OCI-LY3 (cell line): ENCODE data around the gene PPP3CA.

ENCODE experiments used
- EZH2phosphoT487 ChIP-seq: fragments of 200-600 bp; shearing (Covaris generic); IDR thresholded peaks from 2 replicates; pipeline ENCODE4 v1.6.1; 2018; ENCODE audit warnings: antibody characterized with exemption, mixed run types, low read depth
- TF ChIP-seq, protein P1 (sequence below): fragments of 200-600, 300-600 bp; sonication (generic); IDR thresholded peaks from 2 replicates; pipeline ENCODE4 v1.5.1; 2014; ENCODE audit warnings: antibody characterized with exemption, low read length, low read depth

DNA sequence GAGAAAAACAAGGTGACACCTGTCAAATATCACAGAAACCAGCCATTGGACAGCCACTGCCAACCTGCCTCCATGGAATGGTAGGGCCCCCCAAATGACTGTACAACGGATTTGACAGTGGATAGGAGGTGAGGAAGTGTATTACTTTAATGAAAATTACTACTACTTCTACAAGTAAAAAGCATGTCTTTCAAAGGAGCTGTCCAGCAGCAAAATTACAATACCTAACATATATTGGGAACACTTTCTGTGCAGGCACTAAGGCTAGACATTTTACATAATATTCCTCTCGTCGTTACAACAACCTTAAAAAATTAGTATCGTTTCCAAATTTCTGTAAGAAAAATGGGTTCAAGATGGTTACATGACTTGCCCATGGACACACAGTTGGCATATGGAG is 14.9 kb downstream of the PPP3CA start:
- TF ChIP-seq, protein P1, sequence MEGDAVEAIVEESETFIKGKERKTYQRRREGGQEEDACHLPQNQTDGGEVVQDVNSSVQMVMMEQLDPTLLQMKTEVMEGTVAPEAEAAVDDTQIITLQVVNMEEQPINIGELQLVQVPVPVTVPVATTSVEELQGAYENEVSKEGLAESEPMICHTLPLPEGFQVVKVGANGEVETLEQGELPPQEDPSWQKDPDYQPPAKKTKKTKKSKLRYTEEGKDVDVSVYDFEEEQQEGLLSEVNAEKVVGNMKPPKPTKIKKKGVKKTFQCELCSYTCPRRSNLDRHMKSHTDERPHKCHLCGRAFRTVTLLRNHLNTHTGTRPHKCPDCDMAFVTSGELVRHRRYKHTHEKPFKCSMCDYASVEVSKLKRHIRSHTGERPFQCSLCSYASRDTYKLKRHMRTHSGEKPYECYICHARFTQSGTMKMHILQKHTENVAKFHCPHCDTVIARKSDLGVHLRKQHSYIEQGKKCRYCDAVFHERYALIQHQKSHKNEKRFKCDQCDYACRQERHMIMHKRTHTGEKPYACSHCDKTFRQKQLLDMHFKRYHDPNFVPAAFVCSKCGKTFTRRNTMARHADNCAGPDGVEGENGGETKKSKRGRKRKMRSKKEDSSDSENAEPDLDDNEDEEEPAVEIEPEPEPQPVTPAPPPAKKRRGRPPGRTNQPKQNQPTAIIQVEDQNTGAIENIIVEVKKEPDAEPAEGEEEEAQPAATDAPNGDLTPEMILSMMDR = no peak
- no peak for TF ChIP-seq EZH2phosphoT487
